ENCODE results near the gene NOL9. TPM values are rescaled to one million over a fixed set of nuclear protein-coding genes. Genes with fewer than 3 reads are reported as not detected.

NOL9 gene
- total RNA-seq, 1 donor, result 44.9 TPM

- DNase-seq (ENCODE audit: low read depth), result peak; percentile 20
- no peak overlapping the region for H3K4me3 ChIP-seq (ENCODE audit: low read depth, low read length)
- TF ChIP-seq, protein P1, sequence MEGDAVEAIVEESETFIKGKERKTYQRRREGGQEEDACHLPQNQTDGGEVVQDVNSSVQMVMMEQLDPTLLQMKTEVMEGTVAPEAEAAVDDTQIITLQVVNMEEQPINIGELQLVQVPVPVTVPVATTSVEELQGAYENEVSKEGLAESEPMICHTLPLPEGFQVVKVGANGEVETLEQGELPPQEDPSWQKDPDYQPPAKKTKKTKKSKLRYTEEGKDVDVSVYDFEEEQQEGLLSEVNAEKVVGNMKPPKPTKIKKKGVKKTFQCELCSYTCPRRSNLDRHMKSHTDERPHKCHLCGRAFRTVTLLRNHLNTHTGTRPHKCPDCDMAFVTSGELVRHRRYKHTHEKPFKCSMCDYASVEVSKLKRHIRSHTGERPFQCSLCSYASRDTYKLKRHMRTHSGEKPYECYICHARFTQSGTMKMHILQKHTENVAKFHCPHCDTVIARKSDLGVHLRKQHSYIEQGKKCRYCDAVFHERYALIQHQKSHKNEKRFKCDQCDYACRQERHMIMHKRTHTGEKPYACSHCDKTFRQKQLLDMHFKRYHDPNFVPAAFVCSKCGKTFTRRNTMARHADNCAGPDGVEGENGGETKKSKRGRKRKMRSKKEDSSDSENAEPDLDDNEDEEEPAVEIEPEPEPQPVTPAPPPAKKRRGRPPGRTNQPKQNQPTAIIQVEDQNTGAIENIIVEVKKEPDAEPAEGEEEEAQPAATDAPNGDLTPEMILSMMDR (IDR thresholded peaks at IDR 0.05; ENCODE audit: insufficient read depth, low read length), result peak; percentile 3
Measured at GRCh38 chr1:6547301-6547700, 7.0 kb downstream of the NOL9 start.

DNA sequence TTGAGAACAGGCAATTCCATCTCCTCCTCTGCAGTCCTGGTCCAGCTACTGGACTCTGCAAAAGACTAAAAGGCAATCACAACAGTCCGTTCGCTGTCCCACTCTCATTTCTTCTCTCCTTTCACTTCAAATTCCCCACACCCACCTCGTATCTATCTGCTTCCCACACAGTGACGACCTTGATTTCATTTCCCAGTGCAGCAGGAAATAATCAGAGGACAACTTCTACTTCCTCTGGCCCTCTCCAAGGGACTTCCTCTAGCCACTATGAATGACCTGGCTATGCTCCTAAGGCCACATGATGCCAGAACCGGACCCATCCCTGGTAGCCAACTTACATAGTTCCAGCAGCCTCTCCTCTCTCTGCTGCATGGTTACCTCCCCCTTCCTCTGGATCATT is 8.0 kb downstream of the NOL9 start:
- TF ChIP-seq, protein P1 (IDR thresholded peaks at IDR 0.05; ENCODE audit: insufficient read depth, low read length), result no peak
- no peak overlapping the region for H3K4me3 ChIP-seq (ENCODE audit: low read depth, low read length)
- no peak for DNase-seq (ENCODE audit: low read depth)

DNA sequence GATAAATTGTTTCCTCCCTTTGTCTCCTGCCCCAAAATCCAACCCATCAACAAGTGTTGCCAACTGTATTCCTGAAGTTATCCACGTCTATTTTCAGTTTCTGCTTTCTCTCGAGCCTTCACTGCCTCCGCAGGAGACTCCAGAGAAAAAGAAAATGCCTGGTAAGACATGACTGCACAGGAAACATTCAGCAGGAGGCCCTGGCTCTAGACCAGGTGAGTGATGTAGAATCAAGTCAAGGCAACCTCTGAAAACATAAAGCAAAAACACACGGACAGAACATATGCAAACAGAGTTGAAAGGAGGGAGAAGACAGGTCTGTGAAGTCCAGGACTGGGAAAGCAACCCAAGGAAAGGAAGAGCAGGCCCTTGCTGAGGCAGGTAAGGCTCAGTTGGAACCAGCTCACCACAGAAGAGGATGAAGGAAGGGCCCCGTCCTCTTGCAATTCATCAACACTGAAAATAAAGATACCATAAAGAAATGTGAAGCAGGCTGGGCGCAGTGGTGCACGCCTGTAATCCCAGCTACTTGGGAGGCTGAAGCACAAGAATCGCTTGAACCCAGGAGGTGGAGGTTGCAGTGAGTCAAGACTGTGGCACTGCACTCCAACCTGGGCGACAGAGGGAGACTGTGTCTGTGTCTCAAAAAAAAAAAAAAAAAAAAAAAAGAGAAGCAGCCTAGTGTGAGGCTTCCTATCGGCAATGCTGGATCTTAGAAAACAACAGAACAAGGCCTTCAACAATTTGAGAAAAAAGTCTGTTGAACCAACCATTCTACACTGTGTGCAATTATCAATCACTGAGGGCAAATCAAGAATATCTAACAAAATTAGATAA is 8.8 kb downstream of the NOL9 start:
- TF ChIP-seq, protein P1 (IDR thresholded peaks at IDR 0.05; ENCODE audit: insufficient read depth, low read length), result no peak
- DNase-seq (ENCODE audit: low read depth), result peak; percentile 64
- H3K4me3 ChIP-seq (ENCODE audit: low read depth, low read length), result no peak overlapping the region

GRCh38 chr1:6544831-6545230 is 9.5 kb downstream of the NOL9 start:
- TF ChIP-seq, protein P1 (IDR thresholded peaks at IDR 0.05; ENCODE audit: insufficient read depth, low read length), result no peak
- no peak overlapping the region for H3K4me3 ChIP-seq (ENCODE audit: low read depth, low read length)
- DNase-seq (ENCODE audit: low read depth), result peak; percentile 68

DNA sequence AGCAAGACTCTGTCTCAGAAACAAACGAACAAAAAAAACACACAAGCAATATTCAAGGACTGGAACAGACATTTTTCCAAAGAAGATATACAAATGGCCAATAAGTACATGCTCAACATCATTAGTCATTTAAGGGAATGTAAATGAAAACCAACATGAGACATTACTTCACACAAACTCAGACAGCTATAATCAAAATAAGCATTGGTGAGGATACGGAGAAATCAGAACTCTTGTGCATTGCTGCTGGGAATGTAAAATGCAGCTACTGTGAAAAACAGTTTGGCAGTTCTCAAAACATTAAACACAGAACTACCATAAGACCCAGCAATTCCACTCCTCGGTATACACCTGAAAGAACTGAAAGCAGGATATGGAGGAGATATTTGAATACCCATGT is 15.4 kb downstream of the NOL9 start:
- no peak overlapping the region for H3K4me3 ChIP-seq (ENCODE audit: low read depth, low read length)
- DNase-seq (ENCODE audit: low read depth), result no peak
- TF ChIP-seq, protein P1 (IDR thresholded peaks at IDR 0.05; ENCODE audit: insufficient read depth, low read length), result no peak

DNA sequence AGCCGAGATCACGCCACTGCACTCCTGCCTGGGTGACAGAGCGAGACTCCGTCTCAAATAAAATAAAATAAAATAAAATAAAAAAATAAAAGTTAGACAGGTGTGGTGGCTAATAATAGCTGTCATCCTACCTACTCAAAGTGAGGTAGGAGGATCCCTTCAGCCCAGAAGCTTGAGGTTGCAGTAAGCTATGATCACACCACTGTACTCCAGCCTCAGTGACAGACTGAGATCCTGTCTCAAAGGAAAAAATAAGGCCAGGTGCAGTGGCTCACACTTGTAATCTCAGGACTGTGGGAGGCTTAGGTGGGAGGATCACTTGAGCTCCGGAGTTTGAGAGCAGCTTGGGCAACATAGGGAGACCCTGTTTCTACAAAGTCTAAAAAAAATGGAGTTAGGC is 18.0 kb downstream of the NOL9 start:
- H3K4me3 ChIP-seq (ENCODE audit: low read depth, low read length), result no peak overlapping the region
- TF ChIP-seq, protein P1 (IDR thresholded peaks at IDR 0.05; ENCODE audit: insufficient read depth, low read length), result no peak
- no peak for DNase-seq (ENCODE audit: low read depth)

All from fibroblast of the aortic adventitia (primary cell).